Measurements from ENCODE around the gene CGNL1.

CGNL1 gene

DNA sequence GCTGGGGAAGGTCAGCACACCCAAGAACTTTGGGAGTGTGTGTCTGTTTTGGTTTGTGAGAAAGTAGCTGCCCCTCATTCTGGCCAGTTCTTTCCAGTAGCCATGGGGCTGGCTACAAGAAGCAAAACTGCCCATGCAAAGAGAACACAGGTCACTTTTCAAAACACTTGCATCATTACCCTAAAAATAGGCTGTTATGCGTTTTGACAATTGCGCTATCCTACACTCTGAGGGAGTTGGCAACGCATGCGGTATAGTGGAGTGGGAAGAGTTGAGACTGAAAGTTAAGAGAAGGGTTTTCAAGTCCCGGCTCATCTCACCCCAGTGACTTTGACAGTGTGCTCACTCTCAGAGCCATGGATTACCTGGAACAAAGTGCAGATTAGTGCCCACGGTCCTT lies 173.6 kb downstream of the CGNL1 start:
- TF ChIP-seq, protein P1, sequence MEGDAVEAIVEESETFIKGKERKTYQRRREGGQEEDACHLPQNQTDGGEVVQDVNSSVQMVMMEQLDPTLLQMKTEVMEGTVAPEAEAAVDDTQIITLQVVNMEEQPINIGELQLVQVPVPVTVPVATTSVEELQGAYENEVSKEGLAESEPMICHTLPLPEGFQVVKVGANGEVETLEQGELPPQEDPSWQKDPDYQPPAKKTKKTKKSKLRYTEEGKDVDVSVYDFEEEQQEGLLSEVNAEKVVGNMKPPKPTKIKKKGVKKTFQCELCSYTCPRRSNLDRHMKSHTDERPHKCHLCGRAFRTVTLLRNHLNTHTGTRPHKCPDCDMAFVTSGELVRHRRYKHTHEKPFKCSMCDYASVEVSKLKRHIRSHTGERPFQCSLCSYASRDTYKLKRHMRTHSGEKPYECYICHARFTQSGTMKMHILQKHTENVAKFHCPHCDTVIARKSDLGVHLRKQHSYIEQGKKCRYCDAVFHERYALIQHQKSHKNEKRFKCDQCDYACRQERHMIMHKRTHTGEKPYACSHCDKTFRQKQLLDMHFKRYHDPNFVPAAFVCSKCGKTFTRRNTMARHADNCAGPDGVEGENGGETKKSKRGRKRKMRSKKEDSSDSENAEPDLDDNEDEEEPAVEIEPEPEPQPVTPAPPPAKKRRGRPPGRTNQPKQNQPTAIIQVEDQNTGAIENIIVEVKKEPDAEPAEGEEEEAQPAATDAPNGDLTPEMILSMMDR (IDR thresholded peaks at IDR 0.05; ENCODE audit: borderline replicate concordance, insufficient read depth, low read depth, low read length), result no peak
- H3K4me3 ChIP-seq (ENCODE audit: low read depth, low read length), result no peak overlapping the region

DNA sequence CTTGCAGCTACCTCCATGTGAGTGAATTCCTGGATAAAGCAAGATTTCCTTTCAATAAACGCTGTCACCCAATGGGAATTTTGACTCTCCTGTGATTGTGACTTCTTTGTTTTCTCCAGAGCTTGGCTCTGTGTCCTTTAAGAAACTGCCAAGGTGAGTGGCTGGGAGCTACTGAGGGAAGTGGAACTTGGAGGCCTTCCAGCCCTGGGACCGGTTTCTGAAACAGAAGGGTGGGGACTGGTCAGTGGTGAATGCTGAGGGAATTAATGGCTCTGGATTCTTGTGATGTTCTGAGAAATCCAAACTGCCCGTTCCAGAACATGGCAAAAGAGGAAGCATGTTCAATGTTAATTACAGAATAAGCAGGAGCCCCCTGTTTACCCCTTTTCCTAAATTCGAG lies 174.3 kb downstream of the CGNL1 start:
- H3K4me3 ChIP-seq (ENCODE audit: low read depth, low read length), result no peak overlapping the region
- TF ChIP-seq, protein P1 (IDR thresholded peaks at IDR 0.05; ENCODE audit: borderline replicate concordance, insufficient read depth, low read depth, low read length), result no peak

DNA sequence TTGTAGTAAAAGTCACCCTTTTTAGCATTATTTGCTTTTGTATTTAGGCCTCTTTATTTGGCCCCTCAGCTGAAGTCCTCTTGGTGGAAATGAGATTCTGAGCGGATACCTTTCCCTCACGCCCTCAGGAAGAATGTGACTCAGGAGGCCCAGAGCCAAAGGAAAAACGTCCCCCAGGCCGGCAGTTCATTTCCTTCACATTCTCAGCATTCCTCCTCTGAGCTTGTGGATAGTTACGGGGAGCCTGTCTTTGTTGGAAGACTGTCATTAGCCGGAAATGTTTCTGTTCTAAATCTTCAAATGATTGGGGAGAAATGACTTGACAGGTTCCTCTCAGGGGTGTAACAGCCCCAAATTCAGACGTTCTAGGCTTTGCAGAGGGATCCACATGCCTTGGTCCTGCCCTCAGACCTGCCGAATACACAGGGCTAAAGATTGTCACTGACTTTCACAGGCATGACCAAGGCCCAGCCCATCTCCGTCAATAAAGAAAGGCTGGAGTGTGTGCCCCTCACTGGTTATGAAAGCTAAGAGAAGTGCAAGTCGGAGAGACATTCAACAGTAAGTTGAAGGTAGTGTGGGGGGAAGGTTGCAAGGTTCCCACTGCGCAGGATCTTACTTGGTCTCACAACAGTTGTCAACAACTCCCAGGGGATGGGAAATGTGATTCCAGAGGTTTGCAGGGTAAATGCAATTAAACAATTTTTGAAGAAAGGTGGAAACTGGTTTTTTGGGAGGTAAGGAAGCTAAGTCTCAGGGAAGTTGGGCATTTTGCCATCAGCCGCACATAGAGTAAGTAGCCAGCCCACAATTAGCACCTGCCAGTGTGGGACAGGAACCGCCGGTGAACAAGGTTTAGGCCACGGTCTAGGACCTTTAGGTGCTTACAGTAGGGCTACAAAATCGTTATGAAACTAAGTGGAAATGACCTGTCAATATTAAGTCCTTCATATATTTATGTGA lies 175.7 kb downstream of the CGNL1 start:
- no peak overlapping the region for H3K4me3 ChIP-seq (ENCODE audit: low read depth, low read length)
- TF ChIP-seq, protein P1 (IDR thresholded peaks at IDR 0.05; ENCODE audit: borderline replicate concordance, insufficient read depth, low read depth, low read length), result no peak

DNA sequence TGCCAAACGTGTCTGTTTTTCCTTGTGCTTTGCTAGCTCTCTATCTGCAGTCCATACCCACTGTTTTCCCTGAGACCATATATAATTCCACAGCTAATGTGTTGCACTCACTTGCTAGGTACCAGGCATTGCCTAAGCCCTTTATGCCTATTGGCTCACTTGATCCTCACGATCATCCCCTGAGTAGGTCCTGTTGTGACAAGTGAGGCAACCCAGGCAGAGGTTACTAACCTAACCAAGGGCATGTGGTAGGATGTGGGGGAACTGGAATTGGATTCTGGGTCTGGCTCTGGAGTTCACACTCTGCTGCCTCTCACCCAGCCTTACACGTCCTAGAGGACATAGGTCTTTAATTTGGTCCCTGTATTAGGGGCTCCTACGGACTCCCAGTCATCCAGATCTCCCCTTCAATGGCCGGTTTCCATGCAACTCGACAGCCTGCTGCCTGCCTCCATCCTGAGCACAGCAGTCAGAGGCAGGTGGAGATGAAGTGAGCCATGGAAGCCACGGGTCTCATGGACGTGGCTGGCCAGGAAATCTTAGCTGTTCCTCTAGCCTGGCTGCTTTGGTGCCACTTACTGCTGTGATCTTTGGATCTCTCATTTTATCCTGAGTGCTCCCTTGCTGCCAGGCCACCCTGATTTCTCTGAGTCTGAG lies 176.5 kb downstream of the CGNL1 start:
- TF ChIP-seq, protein P1 (IDR thresholded peaks at IDR 0.05; ENCODE audit: borderline replicate concordance, insufficient read depth, low read depth, low read length), result no peak
- H3K4me3 ChIP-seq (ENCODE audit: low read depth, low read length), result no peak overlapping the region

DNA sequence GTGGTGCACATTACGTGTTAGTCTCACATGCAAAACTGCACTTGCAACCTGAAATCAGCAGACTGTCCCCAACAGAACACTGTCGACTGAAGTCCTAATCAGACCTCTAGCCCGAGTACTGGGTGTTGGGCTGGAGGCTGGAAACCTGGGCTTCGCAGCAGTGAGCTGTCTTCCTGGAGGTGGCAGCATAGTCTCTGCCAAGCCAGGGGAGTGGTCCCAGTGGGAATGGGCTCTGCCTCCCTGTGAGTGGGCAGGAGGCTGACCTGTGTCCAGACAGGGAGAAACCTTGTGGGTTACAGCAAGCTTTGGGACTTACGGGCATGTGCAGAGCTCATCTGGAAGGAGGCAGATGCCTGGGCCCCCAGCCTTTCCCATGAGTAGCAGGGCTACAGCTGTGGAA lies 177.2 kb downstream of the CGNL1 start:
- no peak overlapping the region for H3K4me3 ChIP-seq (ENCODE audit: low read depth, low read length)
- TF ChIP-seq, protein P1 (IDR thresholded peaks at IDR 0.05; ENCODE audit: borderline replicate concordance, insufficient read depth, low read depth, low read length), result no peak

DNA sequence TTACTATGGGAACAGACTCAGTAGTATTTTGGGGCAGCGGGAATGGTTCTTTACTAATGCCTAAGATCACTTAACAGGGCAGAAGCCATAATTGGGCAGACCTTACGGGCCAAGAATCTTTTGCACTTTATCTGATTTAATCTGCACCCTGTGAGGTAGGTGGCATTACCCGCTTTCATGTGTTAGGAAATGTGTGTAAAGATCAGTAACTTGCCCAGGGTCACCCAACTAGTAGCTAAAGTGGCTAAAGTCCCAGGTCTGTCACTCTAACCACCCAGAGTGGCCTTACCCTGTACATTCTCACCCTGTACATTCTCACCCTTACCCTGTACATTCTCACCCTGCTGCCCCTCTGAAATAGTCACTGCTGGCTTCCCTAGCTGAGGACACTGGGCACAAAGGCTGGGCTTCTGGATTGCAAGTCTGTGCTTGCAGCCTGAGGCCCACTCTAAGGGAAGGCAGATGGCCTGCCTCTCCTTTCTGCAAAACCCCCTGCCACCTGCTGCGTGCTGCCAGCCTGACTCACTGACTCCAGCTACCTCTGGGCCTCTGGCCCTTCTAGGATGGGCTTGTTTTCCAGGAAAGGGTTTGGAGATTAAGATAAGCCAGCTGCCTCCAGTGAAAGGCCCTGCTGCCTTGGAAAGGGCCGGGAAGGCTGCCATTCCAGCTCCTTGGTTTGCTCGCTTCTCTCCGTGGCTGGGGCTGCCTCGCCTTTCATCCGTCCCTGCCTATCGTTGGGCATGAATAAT lies 177.9 kb downstream of the CGNL1 start:
- H3K4me3 ChIP-seq (ENCODE audit: low read depth, low read length), result no peak overlapping the region
- TF ChIP-seq, protein P1 (IDR thresholded peaks at IDR 0.05; ENCODE audit: borderline replicate concordance, insufficient read depth, low read depth, low read length), result no peak
